ENCODE results near the gene LRP1.

LRP1 gene

DNA sequence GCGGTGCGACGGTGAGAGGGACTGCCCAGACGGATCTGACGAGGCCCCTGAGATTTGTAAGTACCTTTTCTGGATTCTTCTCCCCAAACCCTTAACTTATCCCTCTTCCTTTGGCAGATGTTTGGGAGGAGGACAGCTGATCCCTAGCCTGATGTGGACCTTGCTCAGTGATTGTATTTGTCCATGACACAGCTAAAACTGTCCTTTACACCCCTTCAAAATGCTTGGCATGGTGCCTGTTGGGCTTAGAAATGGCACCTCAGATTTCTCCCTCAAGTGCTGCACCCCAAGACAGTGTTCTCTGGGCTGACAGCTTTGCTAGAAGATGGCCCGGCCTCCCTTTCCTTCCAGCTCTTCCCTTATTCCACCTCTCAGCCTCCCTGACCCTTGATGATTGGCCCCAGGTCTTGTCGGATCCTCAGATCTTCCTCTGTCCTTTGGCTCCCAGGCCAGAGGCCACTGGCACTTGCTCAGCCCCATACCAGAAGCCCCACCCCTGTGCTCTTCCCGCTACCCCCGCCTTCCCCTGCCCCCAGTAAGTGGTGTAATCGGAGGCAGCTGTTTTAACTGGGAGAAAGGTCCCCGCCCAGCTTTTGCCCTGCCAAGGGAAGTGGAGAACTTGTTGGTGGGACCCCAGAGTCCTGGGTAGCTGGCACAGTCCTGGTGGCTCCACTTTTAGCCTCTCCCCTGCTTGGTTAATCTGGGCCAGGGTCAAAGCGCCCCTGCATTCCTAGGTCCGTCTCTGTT lies 10.4 kb downstream of the LRP1 start:
- DNase-seq, result no peak

GRCh38 chr12:57139796-57140649 lies 11.7 kb downstream of the LRP1 start:
- DNase-seq, result no peak

DNA sequence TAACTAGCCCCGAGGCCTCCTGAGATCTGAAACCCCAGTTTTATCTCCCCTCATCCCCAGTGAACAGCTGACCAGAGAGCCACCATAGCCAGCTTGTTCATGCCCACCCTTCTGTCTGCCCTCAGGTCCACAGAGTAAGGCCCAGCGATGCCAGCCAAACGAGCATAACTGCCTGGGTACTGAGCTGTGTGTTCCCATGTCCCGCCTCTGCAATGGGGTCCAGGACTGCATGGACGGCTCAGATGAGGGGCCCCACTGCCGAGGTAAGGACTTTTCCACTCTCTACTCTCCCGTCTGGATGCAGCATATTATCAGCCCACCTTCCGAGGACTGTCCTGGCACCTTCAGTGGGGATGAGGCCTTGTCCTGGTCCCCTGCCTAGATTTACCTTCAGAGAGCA lies 13.0 kb downstream of the LRP1 start:
- no peak for DNase-seq

DNA sequence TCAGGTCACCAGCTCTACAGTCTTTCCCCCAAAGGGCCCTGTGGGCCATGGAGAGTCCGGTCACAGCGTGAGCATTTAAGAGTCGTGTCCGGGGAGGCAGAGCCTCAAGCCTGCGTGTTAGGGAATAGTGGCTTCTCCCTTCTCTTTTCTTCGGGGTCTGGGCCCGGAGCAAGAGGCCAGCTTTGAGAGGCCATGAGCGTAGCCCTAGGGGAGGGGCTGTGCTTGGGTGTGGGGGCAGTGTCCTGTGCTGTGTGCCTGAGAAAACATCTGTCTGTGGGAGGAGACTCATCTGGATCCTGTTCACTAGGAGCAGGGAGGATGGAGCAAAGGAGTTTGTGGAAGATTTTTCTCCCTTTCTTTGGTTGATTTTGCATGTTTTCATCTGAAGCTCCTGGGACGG lies 13.8 kb downstream of the LRP1 start:
- no peak for DNase-seq

DNA sequence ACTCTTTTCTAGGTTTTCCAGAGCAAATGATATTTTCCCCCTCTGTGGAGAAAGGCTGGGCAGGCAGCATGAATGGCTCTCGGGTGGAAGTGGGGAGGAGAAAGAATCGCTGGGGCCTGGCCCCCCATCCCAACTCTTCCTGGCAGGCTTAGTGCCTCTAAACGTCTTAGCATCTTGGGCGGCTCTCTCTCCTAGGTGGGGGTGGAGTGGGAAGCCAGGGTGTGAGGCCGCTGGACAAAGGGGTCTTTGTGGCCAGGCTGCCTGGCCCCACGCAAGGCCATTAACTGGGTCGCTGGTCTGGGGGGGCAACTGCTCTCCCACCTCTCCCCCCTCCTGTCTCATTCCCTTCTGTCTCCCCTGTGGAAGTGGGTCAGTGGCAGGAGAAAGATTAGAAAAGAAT lies 14.4 kb downstream of the LRP1 start:
- no peak for DNase-seq

DNA sequence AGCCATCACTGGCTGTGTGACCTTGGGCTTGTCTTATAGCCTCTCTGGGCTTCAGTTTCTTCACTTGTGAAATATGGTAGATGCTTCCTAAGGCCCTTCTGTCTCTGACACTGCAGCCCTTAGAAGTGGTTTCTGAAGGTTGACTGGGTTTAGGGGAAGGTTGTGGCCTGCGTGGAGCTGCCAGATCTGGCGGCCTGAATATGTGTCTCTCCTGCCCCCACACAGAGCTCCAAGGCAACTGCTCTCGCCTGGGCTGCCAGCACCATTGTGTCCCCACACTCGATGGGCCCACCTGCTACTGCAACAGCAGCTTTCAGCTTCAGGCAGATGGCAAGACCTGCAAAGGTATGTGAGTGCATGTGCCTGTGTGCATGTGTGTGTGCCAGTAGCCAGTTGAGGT lies 15.2 kb downstream of the LRP1 start:
- DNase-seq, result no peak

GRCh38 chr12:57145460-57146059 lies 17.3 kb downstream of the LRP1 start:
- no peak for DNase-seq

DNA sequence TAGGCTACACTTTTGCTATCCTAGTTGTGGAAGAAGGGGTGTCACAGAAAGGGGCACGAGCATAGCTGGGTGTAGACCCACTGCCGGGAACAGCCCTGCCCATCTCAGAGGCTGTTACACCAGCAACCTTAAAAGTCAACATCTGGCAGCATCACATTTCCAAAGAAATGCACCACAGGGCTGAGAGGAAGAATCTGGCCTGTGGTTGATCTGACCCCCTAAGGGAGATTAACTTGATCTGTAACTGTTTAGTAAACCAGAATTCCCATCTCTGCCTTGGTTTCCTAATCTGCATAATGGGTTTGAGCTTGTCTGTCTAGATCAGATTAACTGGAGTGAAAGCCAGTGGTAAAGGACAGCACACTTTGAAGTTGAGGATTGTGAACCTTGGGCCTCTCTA lies 17.8 kb downstream of the LRP1 start:
- no peak for DNase-seq

DNA sequence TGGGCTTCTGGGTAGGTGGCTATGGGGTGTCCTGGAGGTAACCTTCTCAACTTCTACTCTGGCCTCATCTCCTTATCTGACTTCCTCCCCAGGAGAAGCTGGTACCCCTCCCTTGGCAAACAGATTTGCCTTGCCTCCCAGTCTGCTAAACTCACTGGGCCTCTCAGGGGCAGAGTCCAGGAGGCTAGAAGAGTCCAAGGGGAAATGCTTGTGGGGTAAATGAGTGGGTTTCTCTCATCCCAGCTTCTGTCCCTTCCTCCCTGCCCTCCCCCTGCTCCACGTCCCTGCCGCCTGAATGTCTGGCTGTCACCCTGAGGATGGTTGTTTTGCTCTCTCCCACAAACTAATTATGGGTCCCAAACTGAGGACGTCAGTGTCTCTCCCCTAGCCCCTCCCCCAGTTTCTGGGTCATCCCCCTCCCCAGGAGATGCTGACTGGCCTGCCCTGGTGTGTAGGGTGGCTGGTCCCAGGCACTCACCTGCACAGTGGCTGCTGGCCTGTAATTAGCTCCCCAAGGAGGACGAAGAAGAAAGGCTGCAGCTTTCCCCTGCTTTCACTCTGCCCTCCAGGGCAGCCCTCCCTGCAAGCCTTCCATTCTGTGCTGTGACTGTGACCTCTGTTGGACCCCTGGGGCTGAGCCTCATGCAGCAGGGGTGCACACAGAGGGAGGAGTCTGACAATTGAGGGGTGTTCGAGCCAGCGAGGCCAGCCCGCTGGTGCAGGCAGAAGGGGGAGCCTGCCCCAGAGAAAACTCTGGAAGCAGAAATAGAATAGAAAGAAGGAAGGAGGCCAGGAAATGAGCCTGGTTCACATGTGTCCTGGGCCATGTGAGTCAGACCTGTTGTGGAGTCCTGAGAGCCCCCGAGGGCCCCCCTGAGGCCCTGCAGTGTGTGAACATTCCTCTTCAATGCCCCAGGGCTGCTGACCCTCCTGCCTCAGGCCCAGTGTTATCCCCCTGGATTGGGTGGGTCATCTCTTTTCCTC lies 19.0 kb downstream of the LRP1 start, which contains the start of gene LRP1-AS:
TSS of gene LRP1-AS (minus strand) at position 659 of the 984 bp plus-strand sequence.
- DNase-seq, result no peak

- DNase-seq, result peak in 1 of 2 experiments; percentile 15
Observed at GRCh38 chr12:57148469-57149244, 20.4 kb downstream of the LRP1 start.

- DNase-seq, result no peak
Observed at GRCh38 chr12:57149245-57149900, 21.1 kb downstream of the LRP1 start.

DNA sequence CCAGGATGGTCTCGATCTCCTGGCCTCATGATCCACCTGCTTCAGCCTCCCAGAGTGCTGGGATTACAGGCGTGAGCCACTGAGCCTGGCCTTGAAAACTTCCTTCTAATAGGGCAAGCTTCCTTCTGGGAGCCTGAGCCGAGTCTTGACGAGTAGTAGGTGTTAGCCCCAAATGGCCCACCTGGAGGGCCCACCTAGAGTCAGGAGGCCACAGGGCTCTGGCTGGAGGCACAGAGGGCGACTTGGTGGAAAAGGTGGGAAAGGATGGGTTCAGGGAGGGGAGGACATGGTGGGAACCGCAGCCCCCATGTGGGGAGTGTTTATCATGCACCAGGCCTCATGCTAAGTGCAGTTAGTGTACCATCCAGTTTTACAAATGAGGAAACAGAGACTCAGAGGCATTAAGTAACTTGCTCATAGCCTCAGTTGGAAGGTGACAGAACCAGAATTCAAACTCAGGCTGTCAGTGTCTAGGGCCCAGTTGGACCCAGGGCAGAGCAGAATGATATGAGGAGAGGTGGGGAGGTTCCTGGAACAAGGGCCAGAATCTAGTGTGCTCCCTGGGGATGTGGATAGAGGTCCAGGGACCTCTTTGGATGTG lies 22.2 kb downstream of the LRP1 start:
- no peak for DNase-seq

DNA sequence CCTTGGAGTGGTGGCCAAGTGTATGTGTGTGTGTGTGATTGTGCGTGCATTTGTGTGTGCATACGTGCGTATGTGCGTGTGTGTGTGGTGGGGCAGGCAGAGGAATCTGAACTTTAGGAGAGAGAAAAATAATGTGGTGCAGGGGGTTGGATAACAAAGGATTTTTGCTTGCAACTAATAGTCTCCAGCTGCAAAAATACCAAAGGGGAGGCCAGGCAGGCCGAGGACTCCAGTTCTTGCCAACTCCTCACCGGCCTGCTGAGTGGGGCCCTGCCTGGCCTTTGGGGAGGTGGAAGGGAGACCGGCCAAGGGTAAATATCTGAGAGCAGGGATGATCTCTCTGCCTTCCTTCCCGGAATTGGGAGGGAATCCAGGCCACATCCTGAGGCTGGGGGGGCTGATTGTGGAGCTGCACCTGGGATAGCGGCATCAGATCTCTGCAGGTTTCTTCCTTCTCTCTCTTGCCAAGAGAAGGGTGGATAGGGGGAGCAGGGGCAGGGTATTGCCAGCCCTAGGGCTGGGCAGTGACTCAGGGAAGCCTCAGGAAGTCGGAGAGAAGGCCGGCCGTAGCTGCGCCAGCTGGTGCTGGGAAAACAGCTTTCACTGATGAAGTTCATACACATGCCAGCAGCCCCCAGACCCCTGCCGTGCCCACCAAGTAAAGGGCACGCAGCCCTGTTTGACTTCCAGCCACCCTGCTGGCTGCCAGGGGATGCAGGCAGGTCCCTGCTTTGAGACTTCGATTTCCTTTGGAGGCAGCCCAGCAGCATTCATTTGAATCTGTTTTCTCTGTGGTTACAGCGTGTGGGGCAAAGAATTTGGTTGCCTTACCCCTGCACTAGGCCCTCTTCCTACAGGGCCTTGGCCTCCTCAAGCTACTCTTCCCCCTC lies 23.7 kb downstream of the LRP1 start:
- no peak for DNase-seq

GRCh38 chr12:57152639-57153038 lies 24.4 kb downstream of the LRP1 start:
- DNase-seq, result no peak

DNA sequence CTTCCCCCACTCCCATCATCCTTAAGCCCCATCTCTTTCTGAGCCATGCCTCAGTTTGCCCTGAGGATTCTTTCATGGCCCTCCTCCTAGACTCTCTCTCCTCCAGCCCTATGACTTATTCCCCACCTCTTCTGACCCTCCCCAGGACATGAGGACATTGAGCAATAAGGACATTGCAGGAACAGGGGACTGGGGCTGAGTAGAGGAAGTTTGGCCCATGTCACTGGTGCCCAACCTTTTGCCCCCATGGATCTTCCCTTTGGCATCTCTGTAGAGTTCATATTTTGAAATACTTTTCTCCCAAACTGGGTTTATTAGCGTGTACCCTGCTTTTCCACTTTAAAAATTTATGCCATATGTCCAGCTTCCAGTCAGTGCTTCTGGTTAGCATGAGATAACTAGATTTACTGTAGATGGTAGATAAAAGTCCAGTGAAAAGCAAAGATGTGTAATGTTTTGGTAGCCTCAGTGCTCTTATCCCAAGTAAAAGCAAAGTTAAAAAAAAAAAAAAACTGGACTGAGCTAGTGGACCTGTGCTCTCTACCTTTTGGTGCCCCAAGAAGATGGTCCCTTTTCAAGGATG lies 25.2 kb downstream of the LRP1 start:
- DNase-seq, result no peak

DNA sequence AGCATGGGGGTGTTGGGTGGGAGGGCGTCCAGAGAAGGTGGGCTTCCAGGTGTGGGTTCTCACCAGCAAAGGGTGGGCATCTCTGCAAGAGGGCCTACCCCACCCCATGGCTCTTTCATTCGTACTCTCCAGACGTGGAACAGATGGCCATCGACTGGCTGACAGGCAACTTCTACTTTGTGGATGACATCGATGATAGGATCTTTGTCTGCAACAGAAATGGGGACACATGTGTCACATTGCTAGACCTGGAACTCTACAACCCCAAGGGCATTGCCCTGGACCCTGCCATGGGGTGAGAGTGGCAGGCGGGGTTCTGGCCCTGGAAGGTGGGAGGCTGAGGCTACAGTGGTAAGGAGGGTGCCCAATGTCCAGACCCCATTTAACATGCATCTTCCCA lies 25.8 kb downstream of the LRP1 start:
- DNase-seq, result no peak

GRCh38 chr12:57154804-57155434 lies 26.6 kb downstream of the LRP1 start:
- DNase-seq, result no peak

DNA sequence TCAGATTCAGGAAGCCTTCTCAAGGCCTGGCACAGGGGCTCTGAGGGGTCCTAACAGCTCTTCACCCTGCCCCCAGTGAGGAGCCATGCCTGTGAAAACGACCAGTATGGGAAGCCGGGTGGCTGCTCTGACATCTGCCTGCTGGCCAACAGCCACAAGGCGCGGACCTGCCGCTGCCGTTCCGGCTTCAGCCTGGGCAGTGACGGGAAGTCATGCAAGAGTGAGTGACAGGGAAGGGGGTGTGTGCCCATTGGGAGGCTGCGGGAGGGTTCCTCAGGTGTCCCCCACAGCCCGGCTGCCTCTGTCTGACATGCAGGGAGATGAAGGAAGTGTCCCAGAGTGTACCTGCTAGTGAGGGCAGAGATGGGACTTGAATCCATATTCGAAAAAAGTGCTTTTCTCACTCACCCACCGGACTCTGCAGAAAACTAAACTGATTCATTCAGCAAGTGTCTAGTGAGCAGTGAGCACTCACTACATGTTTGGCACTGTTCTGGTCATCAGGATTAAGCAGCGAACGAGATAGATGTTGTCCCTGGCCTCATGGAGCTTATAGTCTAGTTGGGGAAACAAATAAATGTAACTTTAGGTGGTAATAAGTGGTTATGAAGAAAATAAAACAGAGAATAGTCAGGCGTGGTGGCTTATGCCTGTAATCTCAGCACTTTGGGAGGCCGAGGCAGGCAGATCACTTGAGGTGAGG lies 28.6 kb downstream of the LRP1 start:
- DNase-seq, result peak; percentile 27 to 32
